ENCODE measurements around the gene LGR4. TPM values are rescaled to one million over a fixed set of nuclear protein-coding genes. Genes with fewer than 3 reads are reported as not detected.

Gene LGR4
- total and polyA plus RNA-seq, 9 of the 15 experiments (the other 6 are each of a cell fraction or from before 2014, with no cell fraction given): 0.94 to 10.1 (median 5.8) TPM

DNA sequence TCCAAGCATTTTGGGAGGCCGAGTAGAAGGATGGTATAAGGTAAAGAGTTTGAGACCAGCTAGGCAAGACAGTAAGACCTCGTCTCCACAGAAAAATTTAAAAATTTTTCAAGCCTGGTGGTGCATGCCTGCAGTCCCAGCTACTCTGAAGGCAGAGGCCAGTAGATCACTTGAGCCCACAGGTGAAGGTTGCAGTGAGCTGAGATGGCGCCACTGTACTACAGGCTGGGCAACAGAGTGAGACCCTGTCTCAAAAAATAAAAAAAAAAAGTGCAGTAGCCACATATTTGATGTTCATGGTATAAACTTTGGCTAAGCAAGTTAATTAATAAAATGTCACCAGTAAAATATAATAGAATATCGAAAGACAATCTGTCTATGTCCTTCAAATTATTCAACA, 27.0 kb downstream of the LGR4 start:
- H3K9me1 ChIP-seq (ENCODE audit: control insufficient read depth, insufficient read depth, low read length): no peaks in the 10 kb centered on the region
- H3K4me2 ChIP-seq (ENCODE audit: insufficient read depth, low read length): no peak overlapping the region
- WGBS (ENCODE audit: insufficient coverage, low coverage, missing lambda C conversion rate): 75% methylated on average over 4 of the region's 4 CpGs
- no peak overlapping the region for H2AFZ ChIP-seq (ENCODE audit: low read depth, low read length)
- in situ Hi-C loops (cut with MboI) (no loop called here), intact Hi-C loops (cut with micrococcal nuclease) (no loop called here)
- H3K27me3 ChIP-seq (ENCODE audit: control insufficient read depth in 2 of 2, insufficient read depth in 2 of 2, low read length in 2 of 2): no peaks in the 10 kb centered on the region
- H3K27ac ChIP-seq (ENCODE audit: extremely low read depth, low read depth, low read length): no peak overlapping the region
- TF ChIP-seq TBP (optimal IDR thresholded peaks at IDR 0.05; ENCODE audit: low read depth, low read length) (no peak), IRF9 (tag; IDR thresholded peaks at IDR 0.05) (no peak), ZNF436 (CRISPR knock-in tag; IDR thresholded peaks at IDR 0.05) (no peak), FOXA1 (IDR thresholded peaks at IDR 0.05; ENCODE audit: borderline replicate concordance) (no peak), ELF4 (CRISPR knock-in tag; IDR thresholded peaks at IDR 0.05) (no peak), ZNF121 (CRISPR knock-in tag; conservative IDR thresholded peaks at IDR 0.05) (peak; percentile 46)
- H3K36me3 ChIP-seq (ENCODE audit: control insufficient read depth, insufficient read depth, low read length): no peaks in the 10 kb centered on the region
- H3K4me1 ChIP-seq (replicated peaks in 1 of 2; ENCODE audit: control insufficient read depth in 2 of 2, insufficient read depth in 2 of 2, low read length in 2 of 2): peaks cover 3 to 8% of the 10 kb centered on the region in 2 experiments; a peak in 3 of 5 replicates
- ChIA-PET CTCF (ENCODE audit: low intra/inter-chr PET ratio) (no interaction called here), POLR2A (interaction anchor here (0.7 kb wide), 1 partner anchor 15 kb away, joined by 3 read pairs; no protein-coding TSS in a partner anchor)
- FAIRE-seq (no peak), ATAC-seq (no peak), DNase-seq (ENCODE audit: extremely low read depth in 1 of 4, low spot score in 3 of 4) (no peak)
- H3K4me3 ChIP-seq: no peak overlapping the region
- no peak overlapping the region for H3K9ac ChIP-seq (ENCODE audit: insufficient read depth in 1 of 2, low read depth in 2 of 2, low read length in 2 of 2)
- no TSS peak for BruUV-seq (replicated peaks)
- peaks cover 2% of the 10 kb centered on the region; the same call in 1 of the 3 replicates for H3K79me2 ChIP-seq (ENCODE audit: control insufficient read depth, insufficient read depth, low read length)
- no peaks in the 10 kb centered on the region for H4K20me1 ChIP-seq (replicated peaks; ENCODE audit: control insufficient read depth, insufficient read depth, low read length)
- H3K9me3 ChIP-seq (replicated peaks; ENCODE audit: control insufficient read depth, insufficient read depth, low read depth, low read length): no peaks in the 10 kb centered on the region
